ENCODE measurements around the gene ZNF579.

DNA sequence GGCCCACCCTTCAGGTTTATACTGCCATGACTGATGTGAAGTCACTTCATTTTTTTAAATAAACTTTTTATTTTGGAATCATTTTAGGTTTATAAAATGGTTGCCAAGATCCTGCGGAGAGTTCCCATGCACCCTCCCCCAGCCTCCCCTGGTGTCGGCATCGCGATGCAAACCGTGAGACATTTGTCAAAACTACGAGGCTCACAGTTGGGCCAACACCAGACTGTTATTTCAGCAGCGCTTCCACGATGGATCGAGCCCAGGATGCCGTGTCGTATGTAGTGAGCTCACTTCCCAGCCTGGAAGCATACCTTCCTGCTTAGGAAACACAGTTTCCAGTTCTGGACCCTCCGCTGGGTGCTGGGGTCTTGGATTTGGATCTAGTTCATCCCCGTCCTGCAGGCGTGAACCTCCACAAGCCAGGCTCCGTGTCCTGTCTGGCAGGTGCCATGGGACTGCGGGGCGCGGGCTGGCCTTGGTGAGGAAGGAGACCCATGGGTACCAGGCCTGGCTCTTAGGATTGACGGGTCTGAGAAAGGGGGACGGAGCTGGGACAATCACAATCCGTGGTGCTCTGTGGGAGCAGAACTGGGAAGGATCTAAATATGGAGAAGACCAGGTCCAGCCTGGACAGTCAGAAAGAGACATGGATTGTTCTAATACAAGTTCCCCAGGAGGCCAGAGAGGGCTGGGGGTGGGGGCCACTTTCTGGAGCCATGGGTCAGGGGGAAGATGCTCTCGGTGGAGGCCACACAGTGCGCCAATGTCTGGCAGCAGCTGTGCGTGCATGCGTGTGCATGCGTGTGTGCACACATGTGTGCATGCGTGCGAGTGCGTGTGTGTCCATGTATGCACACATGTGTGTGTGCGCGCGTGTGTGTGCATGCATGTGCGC is 41.3 kb downstream of the ZNF579 start:
- TF ChIP-seq POLR2A (IDR thresholded peaks at IDR 0.05; ENCODE audit: low read depth, low read length) (no peak), SPI1 (IDR thresholded peaks at IDR 0.05; ENCODE audit: low read depth, low read length) (no peak)
